Adrenal gland (tissue), 5 donors: Measurements from ENCODE around the gene ZDHHC4.

Source experiments
- POLR2A ChIP-seq, 2 donors: fragments of 450-650 bp; IDR thresholded peaks; one replicate each; pipeline ENCODE4 v1.6.1; 2017; ENCODE audit warnings: antibody characterized with exemption in 2 of 2, mild to moderate bottlenecking in 2 of 2, moderate library complexity in 1 of 2
- TF ChIP-seq, protein P1 (sequence below), 6 experiments: fragments of 450-650 bp in 4 of 6; fragments of 200-600 bp in 2 of 6; sonication (generic) in 1 of 6; IDR thresholded peaks; 1 replicate in 5 of 6; 2 replicates in 1 of 6; pipeline versions ENCODE4 v1.5.1 to v1.8.0; 2016 to 2021; ENCODE audit warnings: antibody characterized with exemption in 6 of 6, mild to moderate bottlenecking in 2 of 6, moderate library complexity in 1 of 6
- donor health status: DM: no; HTN: no; CAD: no.

DNA sequence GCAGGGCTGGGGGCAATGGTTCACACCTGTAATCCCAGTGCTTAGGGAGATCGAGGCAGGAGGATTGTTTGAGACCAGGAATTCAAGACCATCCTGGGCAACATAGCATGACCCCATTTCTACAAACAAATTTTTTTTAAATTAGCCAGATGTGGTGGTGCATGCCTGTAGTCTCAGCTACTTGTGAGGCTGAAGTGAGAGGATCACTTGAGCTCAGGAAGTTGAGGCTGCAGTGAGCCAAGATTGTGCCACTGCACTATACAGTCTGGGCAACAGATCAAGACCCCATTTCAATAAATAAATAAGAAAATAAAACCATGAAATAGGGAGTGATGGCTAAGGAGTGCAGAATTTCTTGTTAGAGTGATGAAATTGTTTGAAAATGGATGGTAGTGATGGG is 34.9 kb upstream of the ZDHHC4 start:
- TF ChIP-seq, protein P1, sequence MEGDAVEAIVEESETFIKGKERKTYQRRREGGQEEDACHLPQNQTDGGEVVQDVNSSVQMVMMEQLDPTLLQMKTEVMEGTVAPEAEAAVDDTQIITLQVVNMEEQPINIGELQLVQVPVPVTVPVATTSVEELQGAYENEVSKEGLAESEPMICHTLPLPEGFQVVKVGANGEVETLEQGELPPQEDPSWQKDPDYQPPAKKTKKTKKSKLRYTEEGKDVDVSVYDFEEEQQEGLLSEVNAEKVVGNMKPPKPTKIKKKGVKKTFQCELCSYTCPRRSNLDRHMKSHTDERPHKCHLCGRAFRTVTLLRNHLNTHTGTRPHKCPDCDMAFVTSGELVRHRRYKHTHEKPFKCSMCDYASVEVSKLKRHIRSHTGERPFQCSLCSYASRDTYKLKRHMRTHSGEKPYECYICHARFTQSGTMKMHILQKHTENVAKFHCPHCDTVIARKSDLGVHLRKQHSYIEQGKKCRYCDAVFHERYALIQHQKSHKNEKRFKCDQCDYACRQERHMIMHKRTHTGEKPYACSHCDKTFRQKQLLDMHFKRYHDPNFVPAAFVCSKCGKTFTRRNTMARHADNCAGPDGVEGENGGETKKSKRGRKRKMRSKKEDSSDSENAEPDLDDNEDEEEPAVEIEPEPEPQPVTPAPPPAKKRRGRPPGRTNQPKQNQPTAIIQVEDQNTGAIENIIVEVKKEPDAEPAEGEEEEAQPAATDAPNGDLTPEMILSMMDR (IDR thresholded peaks at IDR 0.05): no peak
- TF ChIP-seq POLR2A (IDR thresholded peaks at IDR 0.05): no peak
